Suprapubic skin (tissue), 3 donors: ENCODE data around the gene FGF4.

ENCODE experiments used
- CTCF ChIP-seq, 2 donors: fragments of 200-600 bp in 1 of 2; fragments of 450-650 bp in 1 of 2; sonication (generic) in 1 of 2; IDR thresholded peaks; one replicate each; pipeline ENCODE4 v1.5.1; 2016 to 2019; ENCODE audit warnings: antibody characterized with exemption in 2 of 2, mild to moderate bottlenecking in 1 of 2, moderate library complexity in 1 of 2
- EP300 ChIP-seq: sonication (generic); formaldehyde crosslinking; IDR thresholded peaks from one replicate; pipeline ENCODE4 v1.6.1; 2017; ENCODE audit warnings: antibody characterized with exemption

- TF ChIP-seq EP300 (no peak), CTCF (IDR thresholded peaks at IDR 0.05) (no peak)
Observed at GRCh38 chr11:69797156-69797555, 22.0 kb upstream of the FGF4 start.
